Stimulated activated CD4-positive, alpha-beta T cell treated with anti-CD3 and anti-CD28 coated beads, TNF-alpha, amount 100 ng/mL, for 48 hours (primary cell): ENCODE data around the gene SLC16A5.
"Not testable (repeated sequence)": the region's sequence is repeated elsewhere in the genome, so short reads cannot be mapped to it uniquely, and the experiment has no call there.

Source experiments
- DNase-seq, 3 donors: peaks; one replicate each; pipeline ENCODE4 v3.0.0-alpha.2; 2020; ENCODE audit warnings: low read depth in 3 of 3

SLC16A5 gene, protein sequence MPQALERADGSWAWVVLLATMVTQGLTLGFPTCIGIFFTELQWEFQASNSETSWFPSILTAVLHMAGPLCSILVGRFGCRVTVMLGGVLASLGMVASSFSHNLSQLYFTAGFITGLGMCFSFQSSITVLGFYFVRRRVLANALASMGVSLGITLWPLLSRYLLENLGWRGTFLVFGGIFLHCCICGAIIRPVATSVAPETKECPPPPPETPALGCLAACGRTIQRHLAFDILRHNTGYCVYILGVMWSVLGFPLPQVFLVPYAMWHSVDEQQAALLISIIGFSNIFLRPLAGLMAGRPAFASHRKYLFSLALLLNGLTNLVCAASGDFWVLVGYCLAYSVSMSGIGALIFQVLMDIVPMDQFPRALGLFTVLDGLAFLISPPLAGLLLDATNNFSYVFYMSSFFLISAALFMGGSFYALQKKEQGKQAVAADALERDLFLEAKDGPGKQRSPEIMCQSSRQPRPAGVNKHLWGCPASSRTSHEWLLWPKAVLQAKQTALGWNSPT

DNA sequence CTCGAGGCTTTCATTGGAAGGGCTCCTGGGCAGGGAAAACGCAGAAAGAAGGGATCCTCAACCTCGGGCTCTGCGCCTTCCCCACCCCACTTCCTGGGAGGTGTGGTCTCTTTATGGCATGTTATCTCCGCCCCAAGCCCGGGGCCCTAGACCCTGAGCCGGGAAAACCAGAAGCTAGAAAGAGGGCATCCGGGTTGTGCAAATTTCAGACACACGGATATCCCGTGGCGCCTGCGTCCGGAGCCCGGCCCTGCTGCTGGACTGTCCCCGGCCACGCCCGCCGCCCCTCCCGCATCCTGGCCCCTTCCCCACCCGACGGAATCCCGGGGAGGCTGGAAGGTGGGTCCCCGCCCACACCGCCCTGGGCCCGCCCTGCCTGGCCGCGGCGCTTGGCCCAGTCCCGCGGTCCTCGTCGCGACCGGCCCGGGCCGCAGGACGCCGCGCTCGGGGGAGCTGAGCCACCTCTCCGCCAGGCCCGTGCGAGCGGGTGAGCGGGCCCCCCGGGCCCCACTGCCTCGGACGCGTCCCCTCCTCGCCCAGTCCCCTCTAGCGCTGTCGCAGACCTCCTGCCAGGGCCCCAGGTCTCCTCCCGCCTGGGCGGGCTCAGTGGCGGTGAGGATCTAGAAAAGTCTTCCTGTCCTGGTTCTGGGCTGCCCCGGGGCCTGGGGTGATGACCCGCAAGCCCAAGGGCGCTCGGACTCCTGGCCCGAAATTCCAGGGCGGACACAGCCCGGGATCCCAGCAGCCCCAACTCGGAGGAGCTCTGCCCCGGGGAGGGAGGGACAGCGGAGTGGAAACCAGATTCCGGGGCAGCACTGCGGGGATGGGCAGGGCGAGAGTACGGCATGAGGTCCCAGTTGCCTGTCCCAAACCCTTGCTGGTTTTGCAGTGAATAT is at the start of gene SLC16A5:
Gene SLC16A5, plus strand, starts transcription at position 397 of the 896 bp plus-strand sequence. CDS start 5,683 bp downstream, outside the sequence.
- no peak for DNase-seq

DNA sequence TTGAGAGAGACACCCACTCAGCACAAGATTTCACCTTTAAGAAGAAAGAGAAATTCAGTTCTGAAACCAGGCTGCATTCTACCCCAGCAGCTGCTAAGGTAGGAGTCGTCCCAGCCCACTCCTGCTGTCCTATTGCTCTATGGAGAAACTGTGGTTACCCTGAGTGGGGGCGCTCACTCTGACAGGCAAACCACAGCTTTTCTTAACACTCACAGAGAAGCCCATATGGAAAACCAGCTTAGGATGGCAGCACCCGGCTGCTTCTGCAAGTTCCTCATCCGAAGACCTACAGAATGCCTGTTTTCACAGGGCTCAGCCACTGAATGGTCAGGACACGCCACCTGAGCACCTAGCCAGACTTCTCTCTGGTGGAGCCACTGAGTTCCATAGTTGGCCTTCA is 48.5 kb upstream of the SLC16A5 start:
- DNase-seq = no peak

DNA sequence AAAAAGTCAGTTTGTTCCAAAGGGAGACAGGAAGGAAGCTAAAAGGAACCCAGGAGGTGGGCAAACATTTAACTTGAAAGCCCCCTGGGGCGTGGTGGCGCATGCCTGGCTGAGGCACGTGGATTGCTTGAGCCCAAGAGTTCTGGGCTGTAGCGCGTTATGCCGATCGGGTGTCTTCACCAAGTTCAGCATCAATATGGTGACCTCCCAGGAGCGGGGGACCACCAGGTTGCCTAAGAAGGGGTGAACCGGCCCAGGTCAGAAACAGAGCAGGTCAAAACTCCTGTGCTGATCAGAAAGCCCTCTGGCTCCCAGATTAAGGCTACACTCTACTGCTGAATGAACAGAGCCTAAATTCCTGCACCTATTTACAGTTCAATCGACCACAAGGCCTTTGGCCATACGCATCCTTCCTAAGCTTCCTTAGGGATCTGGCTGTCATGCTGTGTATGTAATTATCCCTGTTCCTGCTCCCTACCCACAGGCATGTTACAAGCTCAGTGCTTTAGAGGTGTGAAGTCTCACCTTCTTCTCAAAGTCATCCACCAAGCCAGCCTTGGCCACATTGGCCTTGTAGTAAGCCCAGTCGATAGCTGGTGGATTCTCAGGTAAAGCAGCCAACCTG is 46.0 kb upstream of the SLC16A5 start:
- DNase-seq = no peak

DNA sequence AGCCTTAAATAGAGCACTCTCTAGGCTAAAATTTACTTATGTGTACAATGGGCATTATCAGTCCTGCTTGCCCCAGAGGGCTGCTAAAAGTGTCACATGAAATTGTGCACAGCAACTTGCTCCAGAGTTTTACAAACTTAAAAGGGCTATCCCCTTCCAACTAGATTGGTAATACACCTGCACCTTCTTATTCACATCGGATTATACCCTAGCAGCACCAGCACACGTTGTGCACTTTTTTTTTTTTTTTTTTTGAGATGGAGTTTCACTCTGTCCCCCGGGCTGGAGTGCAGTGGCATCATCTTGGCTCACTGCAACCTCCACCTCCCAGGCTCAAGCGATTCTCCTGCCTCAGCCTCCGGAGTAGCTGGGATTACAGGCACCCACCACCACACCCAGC is 44.0 kb upstream of the SLC16A5 start:
- DNase-seq = not testable (repeated sequence)

DNA sequence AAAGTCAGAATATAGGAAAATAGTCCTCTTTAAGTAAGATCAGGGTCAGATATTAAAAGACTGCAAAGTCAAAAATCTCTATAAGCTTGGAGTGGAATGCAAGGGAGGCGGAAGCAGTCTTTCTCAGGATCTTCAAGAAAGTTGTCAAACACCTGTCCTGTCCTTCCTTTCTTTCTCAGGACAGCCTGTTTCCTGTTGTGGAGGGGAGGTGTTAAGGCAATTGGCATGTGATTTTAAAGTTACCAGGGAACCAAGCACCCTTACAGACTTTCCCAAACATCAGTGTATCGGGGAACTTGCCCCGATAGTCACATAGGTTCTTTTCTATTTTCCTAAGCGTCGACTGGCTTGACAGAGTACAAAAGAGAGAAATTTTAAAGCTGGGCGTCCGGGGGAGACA is 43.0 kb upstream of the SLC16A5 start:
- DNase-seq = no peak

DNA sequence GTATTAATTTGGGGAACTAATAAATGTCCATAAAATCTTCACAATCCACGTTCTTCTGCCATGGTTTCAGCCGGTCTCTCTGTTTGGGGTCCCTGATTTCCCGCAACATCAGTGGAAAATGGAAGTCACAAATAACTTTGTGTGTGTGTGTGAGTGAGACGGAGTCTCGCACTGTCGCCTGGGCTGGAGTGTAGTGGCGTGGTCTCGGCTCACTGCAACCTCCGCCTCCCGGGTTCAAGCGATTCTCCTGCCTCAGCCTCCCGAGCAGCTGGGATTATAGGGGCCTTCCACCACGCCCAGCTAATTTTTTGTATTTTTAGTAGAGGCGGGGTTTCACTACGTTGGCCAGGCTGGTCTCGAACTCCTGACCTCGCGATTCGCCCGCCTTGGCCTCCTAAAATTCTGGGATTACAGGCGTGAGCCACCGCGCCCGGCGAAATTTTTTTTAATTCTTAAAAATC is 41.8 kb upstream of the SLC16A5 start:
- not testable (repeated sequence) for DNase-seq

DNA sequence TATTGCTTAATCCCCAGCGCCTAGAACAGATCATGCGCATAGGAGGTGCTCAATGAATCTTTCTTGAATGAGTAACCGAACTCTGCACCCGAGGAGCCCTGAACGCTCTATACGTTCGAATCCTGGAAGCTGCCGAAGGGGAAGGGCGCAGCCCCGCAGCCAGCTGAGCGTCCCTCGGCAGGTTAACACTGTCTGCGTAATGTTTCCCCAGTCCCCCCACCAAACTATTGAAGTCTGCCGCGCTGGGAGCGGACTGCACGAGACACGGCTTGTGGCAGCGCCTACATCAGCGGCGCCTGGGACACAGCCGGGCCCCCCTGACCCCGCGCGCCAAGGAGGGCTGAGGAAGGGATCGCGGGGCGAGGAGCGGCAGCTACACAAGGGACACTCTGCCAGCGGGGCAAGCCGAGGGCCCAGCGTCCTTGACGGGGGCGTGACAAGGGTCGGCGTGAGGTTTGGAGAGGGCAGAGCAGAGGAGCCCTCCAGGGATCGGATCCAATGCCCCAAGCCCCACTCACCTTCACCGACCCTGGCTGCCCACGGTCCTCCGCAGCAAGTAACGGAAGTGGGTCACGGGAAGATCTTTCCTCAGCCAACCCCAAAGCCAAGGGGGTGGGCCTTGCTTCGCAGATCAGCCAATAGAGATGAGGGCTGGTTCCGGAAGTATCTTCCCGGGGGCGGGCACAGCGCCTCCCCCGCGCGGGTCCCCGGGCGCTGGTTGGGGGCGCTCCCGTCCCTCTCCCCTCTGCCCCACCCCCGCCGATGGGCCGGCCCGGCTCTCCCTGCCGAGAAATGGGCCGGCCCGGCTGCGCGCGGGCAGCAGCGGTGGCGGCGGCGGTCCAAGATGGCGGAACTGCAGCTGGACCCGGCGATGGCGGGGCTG is 41.1 kb upstream of the SLC16A5 start, which contains the start of the genes ATP5PD and KCTD2:
Gene ATP5PD, minus strand, starts transcription at position 563 of the 883 bp plus-strand sequence. CDS start 4,319 bp downstream, outside the sequence.
Gene KCTD2, plus strand, starts transcription at position 819 of the 883 bp plus-strand sequence. Its CDS starts 26 bp downstream, at position 845.
- peak; percentile 88 to 94 (median 93) for DNase-seq

DNA sequence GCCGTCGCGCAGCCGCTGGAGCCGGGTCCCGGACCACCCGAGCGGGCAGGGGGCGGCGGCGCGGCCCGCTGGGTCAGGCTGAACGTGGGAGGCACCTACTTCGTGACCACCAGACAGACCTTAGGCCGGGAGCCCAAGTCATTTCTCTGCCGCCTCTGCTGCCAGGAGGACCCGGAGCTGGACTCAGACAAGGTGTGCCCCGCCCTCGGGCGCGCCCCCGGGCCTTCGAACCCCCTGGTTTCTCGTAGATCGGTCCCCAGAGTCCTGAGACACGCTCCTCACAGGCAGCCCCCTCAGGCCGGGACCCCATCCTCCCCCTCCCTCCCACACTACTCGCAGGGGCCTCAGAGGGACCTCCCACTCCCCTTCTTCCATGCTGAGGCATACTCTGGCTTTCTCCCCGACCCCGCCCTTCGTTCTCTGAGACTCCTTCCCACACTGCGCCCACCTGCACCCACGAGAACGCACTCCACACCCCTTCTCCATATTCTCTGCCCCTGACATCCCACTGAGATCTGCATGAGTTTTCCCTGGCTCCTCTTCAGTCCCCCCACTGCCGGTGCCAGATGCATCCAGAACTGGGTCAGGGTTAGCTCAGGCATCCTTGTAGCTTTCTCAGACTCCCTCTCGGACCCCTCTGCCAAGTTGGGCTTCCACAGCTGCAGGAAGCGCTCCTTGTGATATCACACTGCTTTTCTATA is 40.2 kb upstream of the SLC16A5 start:
- no peak for DNase-seq

DNA sequence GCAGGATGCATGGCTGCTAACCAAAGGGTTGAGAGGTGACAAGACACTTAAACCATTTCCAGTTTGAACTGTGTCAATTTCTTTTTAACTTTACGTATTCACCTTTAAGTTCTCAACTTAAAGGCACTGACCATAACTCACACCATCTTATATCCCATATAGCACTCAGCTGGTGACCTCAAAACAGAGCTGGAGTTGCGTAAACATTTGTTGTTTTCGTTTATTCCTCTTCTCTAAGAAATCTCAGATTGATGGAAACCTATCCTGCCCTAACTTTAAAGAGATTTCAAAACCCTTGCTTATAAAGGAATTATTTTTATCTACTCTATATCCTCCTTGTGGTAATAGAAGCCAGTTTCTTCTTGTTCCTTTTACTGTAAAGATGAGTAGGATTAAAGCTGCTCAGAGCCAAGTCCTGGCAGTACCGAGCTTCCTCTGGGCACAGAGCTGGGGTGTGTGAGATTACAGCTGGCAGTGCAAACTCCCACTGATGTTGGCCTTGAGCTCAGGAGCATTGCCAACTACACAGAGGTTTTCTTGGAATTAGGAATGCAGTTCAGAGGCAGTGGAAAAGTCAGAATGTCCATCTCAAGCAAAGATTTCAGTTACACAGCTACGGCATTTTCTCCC is 39.4 kb upstream of the SLC16A5 start:
- DNase-seq = no peak

DNA sequence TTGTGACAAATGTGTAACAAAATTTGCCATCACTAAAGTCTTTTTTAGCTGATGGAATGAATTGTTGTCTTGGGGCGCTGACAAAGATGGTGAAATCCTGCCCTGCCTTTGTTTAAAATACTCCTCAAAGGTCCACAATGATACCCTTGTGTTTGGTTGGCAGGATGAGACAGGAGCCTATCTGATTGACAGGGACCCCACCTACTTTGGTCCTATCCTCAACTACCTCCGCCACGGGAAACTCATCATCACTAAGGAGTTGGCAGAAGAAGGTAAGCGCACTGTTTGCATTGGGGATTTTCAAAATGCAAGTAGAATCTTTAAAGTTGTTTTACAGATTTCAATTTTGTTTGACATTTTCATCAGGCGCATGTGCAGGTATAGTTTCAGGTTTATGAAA is 38.7 kb upstream of the SLC16A5 start:
- no peak for DNase-seq

DNA sequence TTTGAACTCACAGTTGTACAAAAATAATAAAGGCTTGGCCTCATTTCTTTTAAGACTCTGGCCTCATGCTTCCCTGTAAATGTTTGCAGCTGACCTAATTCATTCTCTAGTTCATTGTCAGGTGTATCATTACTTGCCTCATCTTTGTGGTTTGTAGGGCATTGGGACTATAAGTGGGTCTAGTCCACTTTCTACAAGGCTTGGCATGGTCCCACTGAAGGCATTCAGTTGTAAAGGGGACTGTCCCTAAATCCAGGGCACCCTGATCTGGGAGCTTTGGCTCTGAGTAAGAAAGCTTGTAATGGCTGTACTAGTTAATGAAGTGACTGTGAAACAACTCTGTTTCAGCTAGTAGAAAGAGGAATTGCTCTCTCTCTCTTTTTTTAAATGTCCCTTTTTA is 38.0 kb upstream of the SLC16A5 start:
- no peak for DNase-seq

DNA sequence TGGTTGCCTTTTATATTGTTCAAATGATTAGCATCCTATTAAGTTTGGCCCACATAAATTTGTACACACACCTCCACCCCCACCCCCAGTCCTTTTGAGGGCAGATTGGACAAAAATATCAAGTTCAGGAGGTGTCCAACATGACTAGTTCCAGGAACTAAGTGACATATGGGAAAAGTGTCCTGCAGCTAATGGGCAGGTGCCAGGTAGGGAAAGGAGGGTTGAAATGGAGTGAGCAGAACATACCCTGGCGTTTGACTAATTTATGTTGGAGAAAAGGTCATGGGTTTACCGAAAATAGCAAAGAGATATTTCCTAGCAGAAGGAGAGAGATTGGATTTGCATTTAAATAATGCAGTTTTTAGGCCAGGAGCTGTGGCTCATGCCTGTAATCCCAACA is 35.8 kb upstream of the SLC16A5 start:
- DNase-seq = no peak

DNA sequence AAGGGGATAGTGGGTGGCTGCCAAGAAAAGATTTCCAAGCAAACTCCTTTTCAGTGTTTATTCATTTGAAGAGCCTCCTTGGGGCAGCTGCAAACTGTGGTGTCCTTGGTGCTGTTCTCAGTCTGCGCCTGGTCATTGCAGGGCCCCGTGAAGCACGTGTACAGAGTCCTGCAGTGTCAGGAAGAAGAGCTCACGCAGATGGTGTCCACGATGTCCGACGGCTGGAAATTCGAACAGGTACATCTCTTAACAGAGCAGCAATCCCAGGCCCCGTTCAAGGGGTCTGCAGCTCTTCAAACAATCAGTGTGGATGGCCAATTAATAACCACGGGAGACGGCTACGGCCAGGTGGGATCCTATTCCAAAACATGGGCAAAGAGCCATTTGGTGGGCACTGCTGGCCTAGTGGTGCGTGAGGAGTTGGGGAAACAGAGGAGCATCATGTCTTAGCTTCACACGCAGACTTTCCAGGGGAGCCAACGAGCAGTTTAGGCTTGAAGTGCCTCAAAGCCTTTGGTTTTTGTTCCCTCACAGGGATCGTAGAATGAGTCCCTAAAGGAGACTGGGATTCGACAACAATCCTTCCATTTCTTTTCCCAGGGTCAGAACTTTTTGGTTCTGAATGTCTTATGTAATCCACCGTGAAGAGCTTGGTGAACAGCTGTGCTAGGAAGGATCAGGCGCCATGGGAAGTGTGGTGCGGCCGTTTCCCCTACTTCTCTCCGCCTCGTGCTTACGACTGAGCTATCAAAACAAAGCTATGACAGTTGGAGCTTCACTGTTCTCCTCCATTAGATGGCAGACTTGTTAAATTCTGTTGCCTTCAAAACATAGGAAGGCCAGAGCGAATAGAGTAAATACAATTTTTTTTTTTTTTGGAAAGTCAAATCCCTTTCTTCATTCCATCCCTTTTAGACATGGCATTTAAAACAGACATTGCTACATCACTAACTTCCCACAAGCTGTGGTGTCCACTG is 28.1 kb upstream of the SLC16A5 start:
- DNase-seq = no peak

DNA sequence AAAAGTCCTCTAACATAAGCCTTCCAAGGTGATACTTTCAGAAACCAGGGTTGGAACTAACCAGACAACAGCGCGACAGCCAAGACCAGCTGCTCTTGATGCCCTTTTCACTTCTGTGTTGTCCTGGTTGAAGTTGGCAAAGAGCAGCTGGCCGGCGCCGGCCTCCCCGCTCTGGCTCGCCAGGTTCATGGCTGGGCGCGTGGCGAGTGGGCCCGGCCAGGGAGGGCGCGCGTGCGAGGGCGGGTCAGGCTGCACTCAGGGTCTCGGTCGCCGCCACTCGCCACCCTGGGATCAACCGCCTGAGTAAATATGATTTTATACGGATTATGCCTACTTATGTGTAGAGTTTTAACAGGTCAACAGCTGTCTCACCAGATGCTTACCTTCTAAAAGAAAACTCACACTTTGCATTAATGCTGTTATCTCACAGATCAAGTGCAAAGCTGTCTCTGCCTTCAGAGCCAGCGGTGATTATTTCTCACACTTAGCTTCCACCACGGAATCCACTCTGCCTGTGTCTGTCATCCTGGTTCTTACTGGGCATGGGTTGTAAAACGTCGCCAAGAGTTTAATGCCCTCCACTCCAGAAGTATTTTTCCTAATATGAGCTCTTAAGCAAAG is 27.2 kb upstream of the SLC16A5 start:
- DNase-seq = no peak

DNA sequence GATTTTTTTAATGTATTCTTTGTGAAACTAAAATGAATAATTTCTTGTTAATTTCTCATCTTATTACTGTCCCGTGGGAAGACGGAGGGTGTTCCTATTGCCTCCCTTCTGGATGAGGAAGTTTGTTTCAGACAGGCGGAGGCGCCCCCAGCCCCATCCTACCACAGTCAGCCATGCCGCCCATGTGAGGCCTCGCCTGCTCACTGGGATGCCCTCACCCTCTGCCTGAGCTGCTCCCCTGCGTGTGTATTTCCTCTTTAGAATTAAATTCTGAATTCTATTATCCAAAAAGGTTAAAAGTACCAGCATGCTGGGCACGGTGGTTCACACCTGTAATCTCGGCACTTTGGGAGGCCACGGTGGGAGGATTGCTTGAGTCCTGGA is 26.7 kb upstream of the SLC16A5 start:
- DNase-seq = no peak

DNA sequence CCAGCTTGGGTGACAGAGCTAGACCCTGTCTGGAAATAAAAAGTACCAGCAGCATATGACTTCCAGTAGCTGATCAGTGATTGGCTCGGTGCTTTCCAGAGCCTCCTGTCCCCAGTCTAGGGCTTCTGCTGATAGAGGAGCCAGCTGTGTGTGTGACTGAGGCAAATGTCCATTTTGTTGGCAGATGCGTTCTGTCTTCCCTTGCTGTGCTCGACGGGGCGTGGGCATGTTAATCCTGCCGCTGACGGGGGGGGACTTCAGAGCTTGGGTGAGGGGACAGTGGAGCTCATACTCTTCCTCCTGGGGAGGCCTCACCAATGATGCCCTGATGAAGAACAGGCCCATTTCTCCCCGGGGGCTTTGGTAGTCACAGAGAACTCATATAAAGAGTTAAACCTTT is 26.1 kb upstream of the SLC16A5 start:
- DNase-seq = no peak

DNA sequence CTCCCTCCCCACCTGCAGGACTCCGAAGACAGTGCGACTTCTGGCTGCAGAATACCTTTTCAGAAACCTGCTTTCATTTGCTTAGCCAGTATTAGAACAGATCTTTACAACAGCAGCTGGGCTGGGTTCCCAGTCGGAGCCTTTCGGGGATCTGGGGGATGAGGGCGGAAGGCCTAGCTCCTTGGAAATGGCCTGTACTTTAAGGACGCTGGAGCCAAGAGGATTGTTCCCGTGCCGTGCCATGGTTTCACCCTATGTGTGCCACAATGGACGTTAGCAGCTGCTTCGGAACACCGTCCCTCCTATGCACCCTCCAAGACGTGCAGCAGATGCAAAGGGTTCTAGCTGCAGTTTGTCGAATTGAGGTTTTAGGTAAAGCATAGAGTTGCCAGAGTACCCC is 24.6 kb upstream of the SLC16A5 start:
- DNase-seq = no peak

DNA sequence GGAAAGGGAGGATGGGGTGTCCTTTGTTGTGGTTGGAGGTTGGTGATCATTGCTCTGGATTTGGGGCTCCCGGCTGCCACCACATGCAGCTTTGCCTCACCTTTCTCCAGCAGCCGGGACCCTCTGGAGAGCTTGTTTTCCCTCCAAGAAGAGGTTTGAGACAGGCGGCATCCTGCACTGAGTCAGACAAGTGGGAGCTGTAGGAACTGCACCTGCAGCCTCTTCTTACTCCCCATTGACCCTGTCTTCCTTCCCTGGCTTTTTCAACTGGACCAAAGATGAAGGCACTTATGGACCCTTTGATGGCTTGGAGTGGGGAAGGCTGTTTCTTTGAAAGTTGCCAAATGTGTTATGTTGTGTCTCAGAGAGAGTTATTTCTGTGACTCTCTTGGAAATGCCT is 24.1 kb upstream of the SLC16A5 start:
- DNase-seq = no peak
